Astrocyte (in vitro differentiated cells and primary cell): ENCODE data around the gene RPL18.

Experiments used
- EZH2 ChIP-seq: IDR thresholded peaks from 2 replicates; pipeline ENCODE4 v1.6.1; 2012; ENCODE audit warnings: mild to moderate bottlenecking, low read length, inconsistent platforms; ENCODE audit not compliant: insufficient read depth
- TF ChIP-seq, protein P1 (sequence below): IDR thresholded peaks from 2 replicates; pipeline ENCODE4 v1.5.1; 2011; ENCODE audit warnings: low read depth, mild to moderate bottlenecking, inconsistent platforms, low read length, moderate library complexity; ENCODE audit not compliant: insufficient read depth

DNA sequence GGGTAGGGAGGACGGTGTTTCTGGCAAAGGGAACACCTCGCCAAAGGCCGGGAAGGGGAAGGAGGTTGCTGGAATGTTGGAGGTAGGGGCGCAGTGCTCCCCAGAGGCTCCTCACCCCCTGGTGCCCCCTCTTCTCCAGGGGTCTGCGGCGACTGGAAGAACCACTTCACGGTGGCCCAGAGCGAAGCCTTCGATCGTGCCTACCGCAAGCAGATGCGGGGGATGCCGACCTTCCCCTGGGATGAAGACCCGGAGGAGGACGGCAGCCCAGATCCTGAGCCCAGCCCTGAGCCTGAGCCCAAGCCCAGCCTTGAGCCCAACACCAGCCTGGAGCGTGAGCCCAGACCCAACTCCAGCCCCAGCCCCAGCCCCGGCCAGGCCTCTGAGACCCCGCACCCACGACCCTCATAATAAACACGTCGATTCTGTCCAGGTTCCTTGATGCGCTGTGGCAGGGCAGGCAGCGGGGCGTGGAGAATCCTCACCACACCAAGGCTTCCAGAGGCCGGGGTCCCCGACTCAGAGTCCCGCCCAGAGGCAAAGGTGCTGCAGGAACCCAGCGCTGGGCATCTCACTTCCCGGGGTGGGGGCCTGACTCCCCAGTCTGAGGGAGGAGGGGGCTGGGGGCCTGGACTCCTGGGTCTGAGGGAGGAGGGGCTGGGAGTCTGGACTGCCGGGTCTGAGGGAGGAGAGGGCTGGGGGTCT lies 19.8 kb downstream of the RPL18 start:
- TF ChIP-seq, protein P1, sequence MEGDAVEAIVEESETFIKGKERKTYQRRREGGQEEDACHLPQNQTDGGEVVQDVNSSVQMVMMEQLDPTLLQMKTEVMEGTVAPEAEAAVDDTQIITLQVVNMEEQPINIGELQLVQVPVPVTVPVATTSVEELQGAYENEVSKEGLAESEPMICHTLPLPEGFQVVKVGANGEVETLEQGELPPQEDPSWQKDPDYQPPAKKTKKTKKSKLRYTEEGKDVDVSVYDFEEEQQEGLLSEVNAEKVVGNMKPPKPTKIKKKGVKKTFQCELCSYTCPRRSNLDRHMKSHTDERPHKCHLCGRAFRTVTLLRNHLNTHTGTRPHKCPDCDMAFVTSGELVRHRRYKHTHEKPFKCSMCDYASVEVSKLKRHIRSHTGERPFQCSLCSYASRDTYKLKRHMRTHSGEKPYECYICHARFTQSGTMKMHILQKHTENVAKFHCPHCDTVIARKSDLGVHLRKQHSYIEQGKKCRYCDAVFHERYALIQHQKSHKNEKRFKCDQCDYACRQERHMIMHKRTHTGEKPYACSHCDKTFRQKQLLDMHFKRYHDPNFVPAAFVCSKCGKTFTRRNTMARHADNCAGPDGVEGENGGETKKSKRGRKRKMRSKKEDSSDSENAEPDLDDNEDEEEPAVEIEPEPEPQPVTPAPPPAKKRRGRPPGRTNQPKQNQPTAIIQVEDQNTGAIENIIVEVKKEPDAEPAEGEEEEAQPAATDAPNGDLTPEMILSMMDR: no peak
- TF ChIP-seq EZH2: no peak
